GM19328 (cell line): ENCODE measurements around the gene ANKRD24.
"Not testable (repeated sequence)": the region's sequence is repeated elsewhere in the genome, so short reads cannot be mapped to it uniquely, and the experiment has no call there.

Experiments used
- ATAC-seq: cut with Tn5 transposase; IDR thresholded peaks from one replicate; pipeline ENCODE4 v1.9.1; 2021; ENCODE audit warnings: mild to moderate bottlenecking, moderate library complexity; ENCODE audit not compliant: unreplicated experiment

ANKRD24 gene

DNA sequence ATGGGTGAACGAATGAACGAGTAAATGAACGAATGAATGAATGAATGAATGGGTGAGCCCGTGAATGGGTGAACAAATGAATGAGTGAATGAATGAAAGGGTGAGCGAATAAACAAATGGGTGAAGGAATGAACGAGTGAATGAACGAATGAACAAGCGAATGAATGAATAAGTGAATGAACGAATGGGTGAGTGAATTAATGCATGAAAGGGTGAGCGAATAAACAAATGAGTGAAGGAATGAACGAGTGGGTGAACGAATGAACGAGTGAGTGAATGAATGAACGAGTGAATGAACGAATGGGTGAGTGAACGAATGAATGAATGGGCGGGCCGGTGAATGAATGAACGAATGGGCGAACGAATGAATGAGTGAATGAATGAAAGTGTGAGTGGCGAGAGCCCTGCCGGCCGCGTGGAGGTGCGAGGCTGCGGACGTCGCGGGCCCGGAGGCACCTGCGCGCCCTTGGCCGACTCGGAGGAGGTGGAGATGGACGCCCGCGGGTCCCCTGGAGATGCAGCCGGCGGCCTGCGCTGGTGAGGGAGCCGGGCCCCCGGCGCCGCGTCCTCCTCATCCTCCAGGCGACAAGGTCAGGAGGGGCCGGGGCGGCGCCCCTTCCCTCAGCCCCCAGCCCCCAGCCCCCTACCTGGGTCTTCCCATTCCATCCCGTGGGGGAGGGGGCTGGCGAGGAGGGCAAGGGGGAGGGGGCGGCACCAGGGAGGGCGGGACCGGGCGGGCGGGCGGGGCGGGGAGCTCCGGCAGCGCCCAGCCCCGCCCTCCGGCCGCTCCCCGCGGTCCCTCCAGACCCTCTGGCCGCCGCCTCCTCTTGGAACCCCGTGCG lies 15.4 kb downstream of the ANKRD24 start:
- no peak for ATAC-seq

DNA sequence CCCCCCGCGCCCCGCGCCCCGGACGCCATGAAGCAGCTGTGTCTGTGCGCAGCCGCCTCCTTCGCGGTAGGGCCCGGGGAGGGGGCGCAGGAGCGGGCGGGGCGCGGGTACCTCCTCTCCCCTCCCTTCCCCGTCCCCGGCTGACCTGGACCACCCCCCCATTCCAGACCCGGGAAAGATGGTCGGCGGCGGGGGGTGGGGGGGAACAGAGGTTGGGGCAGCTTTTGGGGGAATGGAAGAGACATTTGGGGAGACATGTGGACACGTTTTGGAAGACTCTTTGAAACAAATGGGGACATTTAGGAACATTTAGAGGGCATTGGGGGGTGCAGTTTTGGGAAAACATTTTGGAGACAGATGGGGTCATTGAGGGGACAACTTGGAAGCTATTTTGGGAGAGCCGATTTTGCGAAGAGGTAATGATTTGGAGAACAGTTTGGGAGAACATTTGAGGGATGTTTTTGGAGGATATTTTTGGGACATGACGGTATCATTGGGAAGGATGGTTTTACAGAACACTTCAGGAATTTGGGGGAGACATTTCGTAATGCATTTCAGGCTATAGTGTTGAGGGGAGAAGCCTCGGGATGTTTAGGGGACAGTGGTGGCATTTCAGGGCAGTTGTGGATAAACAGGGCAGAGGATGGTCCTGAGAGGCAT lies 16.1 kb downstream of the ANKRD24 start:
- ATAC-seq: no peak

DNA sequence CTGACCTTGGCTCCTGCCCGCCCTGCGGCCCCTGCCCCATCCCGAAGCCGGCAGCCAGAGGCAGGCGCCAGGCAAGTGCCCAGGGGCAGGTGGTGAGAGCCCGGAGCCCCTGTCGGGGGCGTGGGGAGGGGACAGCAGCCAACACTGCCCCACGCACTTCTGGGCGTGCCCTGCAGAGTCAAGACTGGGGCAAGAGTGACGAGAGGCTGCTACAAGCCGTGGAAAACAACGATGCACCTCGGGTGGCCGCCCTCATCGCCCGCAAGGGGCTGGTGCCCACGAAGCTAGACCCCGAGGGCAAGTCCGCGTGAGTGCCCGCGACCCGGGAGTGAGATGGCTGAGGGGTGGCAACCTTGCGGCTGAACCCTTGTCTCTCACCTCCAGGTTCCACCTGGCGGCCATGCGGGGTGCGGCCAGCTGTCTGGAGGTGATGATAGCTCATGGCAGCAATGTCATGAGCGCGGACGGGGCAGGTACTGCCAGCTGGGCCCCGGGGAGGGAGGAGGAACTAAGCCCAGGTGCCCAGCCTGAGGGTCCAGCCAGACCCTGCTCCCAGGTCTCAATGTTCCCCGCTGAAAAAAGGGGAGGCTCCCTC lies 17.3 kb downstream of the ANKRD24 start:
- ATAC-seq: no peak

DNA sequence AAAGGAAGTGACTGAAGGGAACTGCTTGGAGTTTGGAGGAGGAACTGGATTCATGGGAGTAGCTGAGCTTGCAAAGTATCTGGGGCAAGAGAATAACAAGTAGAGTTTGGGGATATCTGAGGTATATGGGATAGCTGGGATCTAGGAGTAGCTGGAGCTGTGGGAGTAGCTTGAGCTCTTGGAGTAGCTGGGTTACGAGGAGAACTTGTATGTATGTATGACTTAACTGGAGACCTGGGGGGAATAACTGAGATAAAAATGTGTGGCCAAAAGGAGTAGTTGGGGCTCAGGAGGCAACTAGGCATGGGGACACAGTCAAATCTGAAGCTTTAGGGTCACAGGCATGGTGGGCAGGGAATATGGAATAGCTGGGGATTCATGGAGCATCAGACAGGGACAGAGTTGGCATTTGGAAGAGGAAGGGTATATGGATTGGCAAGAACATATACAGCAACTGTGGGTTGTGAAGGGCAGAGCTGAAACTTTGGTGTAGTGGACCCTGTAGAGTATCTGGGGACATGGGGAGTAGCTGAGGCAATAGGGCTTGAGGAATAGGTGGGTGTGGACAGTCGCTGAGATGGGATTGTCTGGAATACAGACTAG lies 18.6 kb downstream of the ANKRD24 start:
- ATAC-seq: no peak

DNA sequence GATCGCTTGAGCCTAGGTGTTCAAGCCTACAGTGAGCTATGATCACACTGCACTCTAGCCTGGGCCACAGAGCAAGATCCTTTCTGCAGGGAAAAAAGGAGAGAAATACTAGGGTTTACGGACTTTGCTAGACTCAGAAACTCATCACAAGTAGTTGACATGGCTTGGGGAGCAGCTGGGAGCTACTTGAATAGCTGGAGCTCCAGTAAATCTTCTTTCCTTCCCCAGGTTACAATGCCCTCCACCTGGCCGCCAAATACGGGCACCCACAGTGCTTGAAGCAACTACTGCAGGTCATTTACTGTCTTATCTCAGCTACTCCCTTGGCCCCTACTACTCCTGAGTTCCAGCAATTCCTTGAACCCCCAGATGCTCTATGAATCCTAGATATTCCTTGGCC lies 19.3 kb downstream of the ANKRD24 start:
- no peak for ATAC-seq

DNA sequence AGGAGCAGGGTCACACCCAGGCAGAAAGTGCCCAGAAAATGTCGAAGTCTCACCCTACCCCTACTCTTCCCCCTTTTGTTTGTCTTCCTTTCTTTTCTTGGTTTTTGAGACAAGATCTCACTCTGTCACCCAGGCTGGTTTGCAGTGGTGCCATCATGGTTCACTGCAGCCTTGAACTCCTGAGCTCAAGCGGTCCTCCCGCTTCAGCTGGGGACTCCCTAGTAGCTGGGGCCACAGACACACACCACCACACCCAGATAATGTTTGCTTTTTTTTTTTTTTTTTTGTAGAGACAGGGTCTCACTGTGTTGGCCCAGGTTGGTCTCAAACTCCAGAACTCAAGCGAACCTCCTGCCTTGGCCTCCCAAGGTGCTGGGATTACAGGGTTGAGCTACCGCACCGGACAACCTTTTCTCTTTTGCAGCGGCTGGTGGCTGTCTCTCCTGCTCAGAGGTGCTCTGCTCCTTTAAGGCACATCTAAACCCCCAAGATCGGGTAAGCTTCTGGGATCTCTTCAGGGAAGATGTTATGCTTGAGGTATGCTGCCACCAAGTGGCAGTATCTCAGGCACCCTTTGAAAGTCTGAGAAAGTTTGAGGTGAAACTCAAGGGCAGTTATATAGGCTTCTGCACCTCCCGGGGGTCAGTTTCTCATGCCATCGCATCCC lies 24.5 kb downstream of the ANKRD24 start:
- ATAC-seq: no peak

DNA sequence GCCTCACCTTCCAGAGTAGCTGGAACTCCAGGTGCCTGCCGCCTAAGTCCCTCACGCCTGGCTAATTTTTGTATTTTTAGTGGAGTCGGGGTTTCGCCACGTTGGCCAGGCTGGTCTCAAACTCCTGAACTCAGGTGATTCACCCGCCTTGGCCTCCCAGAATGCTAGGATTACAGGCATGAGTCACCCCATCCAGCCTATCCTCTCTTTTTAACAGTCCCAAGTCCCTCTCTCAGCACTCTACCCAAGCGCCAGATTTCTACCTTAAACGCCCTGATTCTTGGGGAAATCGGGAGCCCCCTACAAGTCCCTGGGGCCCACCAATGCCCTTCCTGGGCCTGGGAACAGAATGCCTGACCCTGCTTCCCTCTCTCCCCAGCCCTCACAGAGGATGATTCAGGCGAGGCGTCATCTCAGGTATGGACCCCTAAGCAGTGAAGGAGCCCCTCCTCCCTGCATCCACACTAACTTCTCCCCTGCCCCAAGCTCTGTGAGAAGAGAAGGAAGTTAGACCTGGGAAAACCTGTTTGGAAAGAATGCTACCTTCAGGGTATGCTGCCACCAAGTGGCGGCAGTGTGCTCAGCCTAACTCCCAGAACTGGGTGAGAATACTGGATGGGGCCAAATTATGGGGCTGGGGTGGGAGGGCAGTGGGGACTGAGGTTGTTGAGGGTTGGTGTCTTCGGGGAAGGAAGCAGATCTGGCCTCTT lies 26.1 kb downstream of the ANKRD24 start:
- no peak for ATAC-seq

DNA sequence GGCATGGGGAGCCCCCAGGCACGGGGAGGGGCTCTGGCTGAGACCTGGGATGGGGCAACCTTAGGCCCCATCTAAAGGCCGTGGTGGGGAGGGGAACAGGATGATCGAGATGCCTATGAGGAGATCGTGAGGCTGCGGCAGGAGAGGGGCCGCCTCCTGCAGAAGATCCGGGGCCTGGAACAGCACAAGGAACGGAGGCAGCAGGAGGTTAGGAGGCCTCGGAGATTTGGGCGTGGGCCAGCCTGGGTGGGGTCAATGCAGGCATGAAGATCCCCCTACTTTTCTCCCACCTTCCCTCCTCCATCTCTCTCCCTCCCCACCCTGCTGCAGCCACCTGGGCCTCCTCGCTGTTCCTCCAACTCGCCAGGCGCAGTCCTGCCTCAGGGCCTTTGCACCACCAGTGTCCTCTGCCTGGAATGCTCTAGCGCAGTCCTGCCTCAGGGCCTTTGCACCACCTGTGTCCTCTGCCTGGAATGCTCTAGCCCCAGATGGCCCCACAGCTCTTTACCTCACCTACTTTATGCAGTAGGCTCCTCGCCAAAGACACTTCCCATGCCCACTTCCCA lies 27.8 kb downstream of the ANKRD24 start:
- no peak for ATAC-seq

DNA sequence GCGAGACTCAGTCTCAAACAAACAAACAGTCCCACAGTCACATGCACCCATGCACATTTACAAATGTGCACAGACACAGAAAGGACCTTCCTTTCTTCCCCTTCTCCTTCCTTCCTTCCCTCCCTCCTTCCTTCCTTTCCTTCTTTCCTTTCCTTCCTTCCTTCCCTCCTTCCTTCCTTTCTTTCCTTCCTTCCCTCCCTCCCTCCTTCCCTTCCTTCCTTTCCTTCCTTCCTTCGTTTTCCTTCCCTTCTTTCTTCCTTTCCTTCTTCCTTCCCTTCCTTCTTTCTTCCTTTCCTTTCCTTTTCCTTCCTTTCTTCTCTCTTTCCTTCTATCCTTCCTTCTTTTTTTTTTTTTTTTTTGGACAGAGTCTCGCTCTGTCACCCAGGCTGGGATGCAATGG lies 30.6 kb downstream of the ANKRD24 start:
- no peak for ATAC-seq

DNA sequence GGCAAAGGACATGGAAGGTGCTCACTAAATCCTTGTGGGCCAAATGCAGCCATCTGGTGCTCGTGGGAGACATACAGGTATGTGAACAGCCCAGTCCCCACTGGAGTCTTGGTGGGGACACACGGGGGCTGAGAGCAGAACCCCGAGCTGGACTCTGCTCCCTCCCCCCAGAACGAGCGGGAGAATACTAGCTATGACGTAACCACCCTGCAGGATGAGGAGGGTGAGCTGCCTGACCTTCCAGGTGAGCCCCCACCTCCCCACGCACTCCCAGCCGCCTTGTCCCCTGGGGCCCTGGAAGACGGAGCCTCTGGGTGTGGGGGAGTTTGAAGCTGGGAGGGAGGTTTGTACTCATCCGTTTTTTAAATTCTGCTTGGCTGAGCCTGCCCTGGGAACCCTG lies 33.3 kb downstream of the ANKRD24 start:
- ATAC-seq: no peak

DNA sequence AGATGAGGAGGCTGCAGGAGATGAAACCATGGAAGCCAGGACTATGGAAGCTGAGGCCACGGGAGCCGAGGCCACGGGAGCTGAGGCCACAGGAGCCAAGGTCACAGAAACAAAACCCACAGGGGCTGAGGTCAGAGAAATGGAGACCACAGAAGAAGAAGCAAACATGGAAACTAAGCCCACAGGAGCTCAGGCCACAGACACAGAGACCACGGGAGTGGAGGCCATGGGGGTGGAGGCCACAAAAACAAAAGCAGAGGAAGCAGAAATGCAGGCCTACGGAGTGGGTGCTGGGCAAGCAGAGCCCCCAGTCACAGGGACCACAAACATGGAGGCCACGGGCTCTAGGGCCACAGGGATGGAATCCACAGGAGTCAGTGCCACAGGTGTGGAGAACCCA lies 34.4 kb downstream of the ANKRD24 start:
- no peak for ATAC-seq

DNA sequence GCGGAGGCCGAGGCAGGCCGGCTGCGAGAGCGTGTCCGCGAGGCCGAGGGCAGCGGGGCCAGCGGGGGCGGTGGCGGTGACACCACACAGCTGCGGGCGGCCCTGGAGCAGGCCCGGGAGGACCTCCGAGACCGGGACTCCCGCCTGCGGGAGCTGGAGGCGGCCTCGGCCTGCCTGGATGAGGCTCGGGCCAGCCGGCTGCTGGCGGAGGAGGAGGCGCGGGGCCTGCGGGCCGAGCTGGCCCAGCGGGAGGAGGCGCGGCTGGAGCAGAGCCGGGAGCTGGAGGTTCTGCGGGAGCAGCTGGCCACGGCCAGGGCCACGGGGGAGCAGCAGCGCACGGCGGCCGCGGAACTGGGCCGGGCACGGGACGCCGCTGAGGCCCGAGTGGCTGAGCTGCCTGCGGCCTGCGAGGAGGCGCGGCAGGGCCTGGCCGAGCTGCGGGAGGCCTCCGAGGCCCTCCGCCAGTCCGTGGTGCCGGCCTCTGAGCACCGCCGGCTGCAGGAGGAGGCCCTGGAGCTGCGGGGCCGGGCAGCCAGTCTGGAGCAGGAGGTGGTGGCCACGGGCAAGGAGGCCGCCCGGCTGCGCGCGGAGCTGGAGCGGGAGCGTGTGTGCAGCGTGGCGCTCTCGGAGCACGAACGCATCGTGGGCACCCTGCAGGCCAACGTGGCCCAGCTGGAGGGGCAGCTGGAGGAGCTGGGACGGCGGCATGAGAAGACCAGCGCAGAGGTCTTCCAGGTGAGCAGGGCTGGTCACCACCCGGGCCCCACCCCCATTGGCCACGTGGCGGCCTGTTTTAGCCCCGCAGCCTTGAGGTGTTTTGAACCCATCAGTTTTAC lies 35.2 kb downstream of the ANKRD24 start:
- no peak for ATAC-seq

DNA sequence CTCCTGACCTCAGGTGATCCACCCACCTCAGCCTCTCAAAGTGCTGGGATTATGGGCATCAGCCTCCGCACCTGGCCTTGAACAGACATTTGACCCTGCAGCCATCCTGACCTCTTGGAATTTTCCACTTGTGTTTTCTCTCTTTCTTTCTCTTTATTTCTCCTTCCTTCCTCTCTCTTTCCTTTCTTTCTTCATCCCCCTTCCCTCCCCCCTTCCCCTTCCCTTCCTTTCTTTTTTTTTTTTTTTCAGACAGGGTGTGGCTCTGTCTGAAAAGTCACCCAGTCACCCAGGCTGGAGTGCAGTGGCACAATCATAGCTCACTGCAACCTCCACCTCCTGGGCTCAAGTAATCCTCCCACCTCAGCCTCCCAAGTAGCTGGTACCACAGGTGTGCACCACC lies 36.0 kb downstream of the ANKRD24 start:
- not testable (repeated sequence) for ATAC-seq

DNA sequence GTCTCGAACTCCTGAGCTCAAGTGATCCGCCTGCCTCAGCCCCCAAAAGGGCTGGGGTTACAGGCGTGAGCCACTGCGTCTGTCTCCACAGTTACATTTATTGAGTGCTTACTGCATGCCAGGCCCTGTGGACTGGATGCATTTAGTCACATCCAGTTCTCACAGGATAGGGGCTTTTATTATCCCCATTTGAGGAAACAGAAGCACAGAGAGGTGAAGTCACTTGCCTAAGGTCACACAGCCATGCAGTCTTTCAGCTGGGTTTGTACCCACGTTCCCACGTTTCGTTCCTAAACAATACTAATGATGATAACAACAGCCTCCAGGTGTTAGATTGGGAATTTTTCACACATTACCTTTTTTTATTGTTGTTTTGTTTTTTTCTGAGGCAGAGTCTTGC lies 37.7 kb downstream of the ANKRD24 start:
- no peak for ATAC-seq

DNA sequence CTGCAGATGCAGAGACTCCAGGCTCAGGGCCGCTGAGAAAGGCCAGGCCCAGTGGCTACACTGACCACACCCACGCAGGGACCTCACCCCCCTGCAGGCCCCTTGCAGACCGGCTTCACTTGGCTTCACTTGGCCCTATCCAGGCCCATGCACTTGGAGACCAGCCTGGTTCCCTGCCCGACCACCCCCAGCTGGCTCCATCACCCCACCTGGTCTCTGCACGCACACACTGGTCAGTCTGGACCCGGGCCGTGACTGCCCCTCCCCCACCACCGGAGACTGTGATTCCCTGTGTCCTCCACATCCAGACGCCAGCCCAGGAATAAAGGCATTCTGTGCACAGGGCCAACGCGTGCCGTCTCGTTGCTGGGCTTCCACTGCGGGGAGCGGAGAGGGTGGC lies 42.0 kb downstream of the ANKRD24 start:
- ATAC-seq: no peak

DNA sequence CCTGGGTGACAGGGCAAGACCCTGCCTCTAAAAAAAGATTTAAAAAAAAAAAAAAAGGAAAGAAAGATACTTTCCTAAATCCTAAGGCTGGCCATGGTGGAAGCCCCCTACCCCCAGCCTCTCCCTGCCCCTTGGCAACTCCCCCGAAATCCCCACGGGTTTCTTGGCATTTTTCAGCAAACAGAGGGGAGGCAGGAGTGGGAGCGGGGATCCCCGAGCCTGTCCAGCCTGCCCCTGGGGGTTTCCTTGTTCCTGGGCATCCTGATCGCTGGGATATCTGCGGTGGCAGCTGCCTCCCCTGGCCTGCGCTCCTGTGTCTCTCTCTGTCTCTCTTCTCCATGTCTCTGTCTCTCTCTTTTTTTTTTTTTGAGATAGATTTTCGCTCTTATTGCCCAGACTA lies 43.4 kb downstream of the ANKRD24 start:
- no peak for ATAC-seq

DNA sequence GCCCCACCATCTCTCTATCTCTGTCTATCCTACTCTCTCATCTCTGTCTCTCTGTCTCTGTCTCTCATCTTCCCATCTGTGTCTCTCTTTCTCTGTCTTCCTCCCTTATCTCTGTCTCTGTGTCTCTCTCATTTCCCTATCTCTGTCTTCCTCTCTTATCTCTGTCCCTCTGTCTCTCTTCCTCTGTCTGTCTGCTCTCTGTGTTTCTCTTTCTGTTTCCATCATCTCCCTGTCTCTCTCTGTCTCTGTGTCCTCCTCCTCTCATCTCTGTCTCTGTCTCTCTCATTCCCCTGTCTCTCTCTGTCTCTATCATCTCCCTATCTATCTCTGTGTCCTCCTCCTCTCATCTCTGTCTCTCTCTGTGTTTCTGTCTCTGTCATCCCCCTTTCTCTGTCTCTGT lies 45.3 kb downstream of the ANKRD24 start:
- ATAC-seq: no peak

DNA sequence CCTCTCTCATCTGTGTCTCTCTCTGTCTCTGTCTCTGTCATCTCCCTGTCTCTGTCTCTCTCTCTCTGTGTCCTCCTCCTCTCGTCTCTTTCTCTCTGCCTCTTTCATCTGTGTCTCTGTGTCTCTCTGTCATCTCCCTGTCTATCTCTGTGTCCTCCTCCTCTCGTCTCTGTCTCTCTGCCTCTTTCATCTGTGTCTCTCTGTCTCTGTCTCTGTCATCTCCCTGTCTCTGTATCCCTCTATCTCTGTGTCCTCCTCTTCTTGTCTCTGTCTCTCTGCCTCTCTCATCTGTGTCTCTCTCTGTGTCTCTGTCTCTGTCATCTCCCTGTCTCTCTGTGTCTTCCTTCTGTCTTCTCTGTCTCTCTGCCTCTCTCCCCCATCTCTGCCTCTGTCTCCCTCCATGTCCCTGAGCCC lies 46.3 kb downstream of the ANKRD24 start:
- ATAC-seq: no peak

DNA sequence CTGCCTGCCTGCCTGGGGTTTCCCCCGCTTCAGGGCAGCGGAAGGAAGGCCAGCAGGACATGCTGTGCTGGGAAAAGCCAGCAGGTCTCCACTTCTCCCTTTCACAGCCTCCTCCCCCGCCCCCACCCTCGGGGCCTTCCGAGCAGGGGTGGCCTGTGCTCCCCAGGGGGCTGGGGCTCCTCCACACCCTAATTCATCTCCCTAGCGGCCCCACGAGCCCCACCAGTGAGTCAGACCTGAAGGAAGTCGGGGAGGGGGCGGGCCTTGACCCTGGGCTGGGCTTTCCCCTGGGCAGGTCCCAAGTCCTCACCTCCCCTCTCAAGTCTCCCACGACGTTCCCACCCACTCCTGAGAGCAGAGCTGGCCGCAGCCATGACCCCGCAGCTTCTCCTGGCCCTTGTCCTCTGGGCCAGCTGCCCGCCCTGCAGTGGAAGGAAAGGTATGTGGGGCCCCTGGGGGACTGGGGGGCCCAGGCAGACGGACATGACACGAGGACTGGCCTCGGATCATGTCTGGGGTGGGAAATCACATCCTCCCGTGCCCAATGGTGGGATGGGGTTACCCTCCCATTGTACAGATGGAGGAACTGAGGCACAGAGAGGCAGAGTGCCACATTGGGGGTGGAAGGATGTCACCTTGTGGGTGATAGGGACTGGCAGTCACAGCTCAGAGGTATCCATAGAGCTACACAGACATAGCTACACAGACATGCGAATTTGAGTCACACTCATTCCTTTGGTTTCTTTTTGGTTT lies 46.9 kb downstream of the ANKRD24 start, which contains the start of gene EBI3:
Gene EBI3, plus strand, starts transcription at position 345 of the 753 bp plus-strand sequence. Its CDS starts 28 bp downstream, at position 373.
- ATAC-seq: no peak
